HG03521 (cell line): ENCODE measurements around the gene MTMR4.
"Not testable (repeated sequence)": the region's sequence is repeated elsewhere in the genome, so short reads cannot be mapped to it uniquely, and the experiment has no call there.

Experiments
- ATAC-seq: cut with Tn5 transposase; IDR thresholded peaks from one replicate; pipeline ENCODE4 v1.9.1; 2021; ENCODE audit warnings: mild to moderate bottlenecking, moderate library complexity; ENCODE audit not compliant: unreplicated experiment

The MTMR4 gene

DNA sequence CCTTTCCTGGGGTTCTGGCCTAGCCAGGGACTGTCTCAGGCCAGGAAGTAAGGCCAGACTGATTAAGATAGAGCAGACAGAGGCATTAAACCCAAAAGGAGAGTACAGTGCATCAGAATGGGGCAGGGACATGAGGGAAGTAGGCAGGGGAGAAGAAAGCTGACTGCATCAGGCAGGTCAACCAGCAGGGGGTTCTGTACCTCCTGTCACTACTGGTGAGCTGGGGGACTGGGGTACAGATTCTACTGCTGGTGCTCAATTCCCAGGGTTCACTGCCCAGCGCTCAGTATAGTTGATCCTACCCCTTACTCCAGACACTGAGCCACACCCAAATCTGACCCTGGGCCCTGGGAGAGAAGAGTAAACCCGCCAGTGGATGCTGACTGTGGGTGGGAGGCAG is 12.9 kb upstream of the MTMR4 start:
- ATAC-seq, result no peak

DNA sequence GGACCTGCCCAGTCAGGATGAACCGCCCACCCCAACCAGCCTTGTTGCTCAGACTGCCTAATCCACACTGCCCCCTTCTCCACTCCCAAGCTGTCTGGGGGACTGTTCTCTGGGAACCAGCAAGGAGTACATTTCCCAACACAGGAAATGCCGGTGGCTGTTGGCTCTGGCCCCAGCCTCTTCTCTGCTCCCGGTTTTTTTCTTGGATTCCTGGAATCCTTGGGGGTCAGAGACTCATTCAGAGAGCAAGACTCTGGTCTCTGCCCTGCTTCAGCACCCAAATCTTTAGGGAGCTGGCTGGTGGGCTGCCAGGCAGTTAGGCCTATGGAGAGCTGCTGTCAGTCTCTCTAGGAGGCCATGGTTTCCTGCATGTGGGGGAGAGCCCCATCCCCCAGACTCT is 10.8 kb upstream of the MTMR4 start:
- ATAC-seq, result no peak

DNA sequence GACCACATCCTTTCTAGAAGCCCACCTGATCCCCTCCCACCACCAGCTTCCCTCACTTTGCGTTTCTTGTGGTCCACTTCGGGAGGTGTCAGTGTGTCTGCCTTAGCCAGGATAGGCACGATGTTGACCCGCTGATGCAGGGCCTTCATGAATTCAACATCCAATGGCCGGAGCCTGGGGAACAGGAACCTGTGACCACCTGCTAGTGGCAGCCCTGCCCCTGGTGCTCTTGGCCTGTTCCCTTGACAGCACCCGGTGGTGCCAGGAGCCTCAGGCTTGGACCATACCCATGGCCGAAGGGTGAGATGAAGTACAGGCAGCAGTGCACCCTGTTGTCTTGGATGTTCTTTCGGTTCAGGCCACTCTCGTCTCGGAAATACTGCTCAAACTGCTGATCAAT is 7.2 kb upstream of the MTMR4 start:
- no peak for ATAC-seq

DNA sequence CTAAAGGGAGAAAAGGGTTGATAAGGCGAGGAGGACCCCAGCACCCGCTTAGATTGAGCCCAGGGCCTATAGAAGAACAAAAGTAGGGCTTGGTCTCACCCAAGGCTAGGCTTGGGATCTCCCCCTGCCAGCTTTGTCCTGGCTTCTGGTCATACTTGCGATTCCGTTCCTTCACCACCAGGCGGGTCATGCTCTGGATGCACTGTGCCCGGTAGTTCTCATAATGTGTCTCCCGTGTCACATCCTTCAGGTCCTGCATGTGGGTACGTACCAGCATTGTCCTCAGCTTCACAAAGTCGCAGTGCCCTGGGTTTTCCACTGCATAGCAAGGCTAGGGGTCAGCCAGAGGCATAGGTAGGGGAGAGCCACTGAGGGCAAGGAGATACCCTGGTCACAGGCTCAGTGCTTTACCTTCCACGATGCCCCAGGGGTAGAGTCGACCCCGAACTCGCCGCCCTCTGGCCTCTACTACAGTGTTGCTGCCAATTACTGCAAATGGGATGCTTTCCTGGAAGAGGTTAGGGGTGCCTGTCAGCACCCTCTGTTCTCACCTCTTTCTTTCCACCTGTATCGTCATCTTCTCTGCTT is 6.5 kb upstream of the MTMR4 start:
- no peak for ATAC-seq

DNA sequence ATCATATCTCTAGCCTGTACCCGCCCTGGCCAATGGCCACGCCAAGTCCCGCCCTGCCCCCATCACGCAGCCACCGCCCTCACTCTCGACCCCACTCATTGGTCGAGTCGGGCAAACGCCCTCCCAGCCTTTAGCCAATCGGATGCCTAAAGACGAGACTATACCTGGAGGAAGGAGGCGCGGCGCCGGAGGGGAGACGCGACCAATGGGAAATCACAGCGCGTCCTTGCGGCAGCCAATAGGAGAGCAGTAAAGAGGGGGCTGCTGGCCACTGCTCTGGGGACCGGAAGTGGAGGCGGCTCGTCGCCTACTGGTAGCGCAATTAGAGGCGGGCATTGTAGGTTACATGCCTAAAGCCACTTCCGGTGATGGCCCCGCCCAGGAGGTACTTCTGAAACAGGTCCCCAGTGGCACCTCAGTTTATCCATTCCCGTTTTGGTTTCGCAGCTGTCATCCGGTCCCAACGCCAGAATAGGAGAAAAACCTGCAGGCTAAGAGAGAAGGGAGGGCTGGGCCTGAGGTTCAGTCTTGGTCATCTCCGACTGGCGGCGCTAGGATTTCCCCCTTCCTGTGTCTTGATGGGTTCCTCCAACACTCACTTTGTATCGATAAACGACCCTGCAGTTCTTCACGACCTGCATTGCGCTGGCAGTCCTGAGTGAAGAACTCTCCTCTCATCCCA is 3.6 kb upstream of the MTMR4 start:
- ATAC-seq, result peak; percentile 77

DNA sequence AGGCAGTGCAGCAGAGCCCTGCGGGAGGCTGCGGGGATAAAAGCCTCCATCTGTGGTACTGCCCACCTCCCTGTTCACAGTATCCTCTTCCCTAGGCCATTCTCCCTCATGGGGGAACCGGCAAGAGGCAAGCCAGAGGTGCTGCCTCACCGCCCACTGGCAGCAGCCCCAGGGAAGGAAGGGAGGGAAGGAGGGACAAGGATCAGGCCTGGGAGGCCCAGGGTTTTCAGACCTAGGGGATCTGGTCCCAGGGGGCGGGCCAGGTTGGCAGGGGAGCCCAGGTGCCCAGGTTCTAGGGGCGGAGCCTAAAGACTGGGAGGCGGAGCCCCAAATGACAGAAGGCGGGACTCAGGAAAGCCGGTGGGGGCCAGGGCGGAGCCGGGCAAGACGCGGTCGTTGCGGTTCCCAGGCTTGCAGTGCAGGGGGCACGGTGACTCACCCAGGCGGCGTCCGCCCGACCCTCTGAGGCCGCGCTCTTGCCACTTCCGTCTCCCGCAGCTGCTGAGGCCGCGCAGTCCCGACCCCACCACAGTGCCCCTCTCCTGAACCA is 3.0 kb upstream of the MTMR4 start:
- no peak for ATAC-seq

DNA sequence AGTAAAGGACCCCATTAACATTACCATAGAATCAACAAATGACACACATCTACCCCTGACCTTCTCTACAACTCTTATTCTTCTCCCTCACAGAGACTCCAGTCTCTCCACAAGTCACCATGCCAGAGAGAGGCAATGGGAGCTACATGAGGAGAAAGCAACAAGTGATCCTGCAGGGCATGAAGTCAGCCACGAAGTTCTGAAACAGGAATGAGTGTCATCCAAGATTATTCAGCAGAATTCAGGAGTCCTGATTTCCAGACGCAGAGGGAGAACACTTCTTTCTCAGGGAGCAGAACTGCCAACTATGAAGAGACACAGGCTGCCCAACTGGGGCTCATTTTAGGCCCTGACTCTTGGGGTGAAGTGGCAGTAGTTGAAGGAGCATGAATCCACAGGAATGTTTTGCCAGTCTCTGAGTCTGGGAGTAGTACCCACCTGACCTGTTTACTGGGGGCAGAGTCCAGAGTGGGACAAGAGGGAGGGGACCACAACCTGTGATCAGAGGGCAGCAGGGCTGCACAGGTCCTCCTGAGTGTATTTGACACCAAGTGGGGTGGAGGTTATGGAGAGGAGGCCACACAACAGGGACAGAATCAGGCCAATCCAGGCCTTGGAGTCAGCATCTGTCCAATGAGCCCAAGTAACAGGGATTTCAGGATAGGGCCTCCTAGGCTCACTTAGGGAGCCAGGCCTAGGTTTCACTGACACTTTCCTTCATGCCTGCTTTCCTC is 2.4 kb upstream of the MTMR4 start:
- no peak for ATAC-seq

DNA sequence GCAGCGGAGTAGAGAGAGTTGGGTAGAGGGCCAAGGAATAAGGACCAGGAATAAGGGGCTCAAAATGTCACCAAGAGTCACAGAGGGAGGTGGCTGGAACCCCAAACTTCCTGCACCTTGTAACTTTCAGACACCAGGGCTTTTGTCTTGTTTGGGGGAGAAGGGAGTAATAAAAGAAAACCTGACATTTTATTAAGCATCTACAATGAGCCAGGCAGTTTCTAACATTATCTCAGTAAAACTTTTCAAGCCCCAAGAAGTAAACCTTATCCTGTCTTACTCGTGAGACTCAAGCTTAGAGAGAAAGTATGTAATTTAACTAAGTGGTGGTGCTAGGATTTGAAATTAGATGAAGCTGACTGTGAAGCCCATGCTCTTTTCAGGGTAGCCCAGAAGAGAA is 848 bp upstream of the MTMR4 start:
- no peak for ATAC-seq

DNA sequence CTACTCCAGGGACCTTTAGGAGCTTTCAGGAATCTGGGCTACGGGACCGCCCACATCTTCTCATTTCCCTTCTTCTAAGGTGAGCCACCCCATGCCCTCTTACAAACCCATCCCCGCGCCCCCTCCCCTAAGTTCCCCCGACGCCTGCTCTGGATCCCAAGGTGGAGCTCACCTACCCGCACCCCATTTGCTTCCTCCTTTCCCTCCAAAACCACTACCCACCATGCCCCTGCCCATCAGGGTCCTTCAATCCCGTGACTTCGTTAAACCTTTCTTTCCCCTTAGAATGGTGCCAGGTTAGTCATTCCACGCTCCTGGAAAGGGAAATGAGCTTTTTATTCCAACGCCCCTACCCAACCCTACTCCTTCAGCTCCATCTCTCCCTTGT is 326 bp upstream of the MTMR4 start:
- ATAC-seq, result no peak

DNA sequence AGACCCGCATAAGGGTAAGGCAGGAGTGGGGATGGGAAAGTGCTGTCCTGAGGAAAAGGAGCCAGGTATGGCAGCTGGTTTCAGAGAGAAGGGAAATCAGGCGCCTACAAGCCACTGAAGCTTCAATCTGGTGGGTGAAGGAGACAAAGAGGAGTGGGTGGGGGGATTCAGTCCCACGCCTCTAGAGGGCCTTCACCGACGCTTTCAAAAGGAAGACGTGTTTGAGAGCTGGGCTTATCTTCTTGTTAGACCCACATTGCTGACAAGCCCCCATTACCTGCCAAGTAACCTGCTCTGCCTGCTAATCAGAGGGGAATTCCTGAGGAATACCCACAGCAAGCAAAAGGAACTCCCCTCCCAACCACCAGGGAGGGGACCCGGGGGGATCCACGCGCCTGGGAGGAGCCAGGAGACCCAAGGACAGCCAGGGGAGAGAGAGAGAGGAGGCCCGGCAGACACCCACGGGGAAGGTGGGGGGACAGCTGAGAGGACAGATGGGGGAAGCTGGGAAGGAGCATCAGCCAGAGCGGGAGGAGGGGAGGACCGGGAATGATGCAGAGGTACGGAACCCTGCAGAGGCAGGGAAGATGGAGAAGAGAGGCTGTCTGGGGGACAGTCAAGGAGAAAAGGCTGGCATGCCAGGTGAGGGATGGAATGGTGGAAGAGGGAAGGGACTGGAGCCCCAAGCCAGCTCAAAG is 1.0 kb downstream of the MTMR4 start:
- no peak for ATAC-seq

DNA sequence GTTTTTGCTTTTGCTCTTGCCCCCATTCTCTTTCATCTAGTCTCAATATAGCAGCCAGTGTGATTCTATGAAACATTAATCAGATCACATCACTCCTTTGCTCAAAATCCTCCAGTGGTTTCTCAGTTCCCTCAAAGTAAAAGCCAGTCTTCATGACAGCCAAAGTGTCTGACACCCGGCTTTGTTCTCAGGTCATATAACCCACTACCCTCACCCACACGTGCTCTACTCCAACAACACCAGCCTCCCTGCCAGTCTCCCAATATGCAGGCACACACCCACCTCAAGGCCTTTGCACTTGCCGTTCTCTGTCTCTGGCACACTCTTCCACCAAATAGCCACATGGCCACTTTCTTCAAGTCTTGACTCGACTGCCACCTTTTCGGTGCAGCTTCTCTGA is 4.4 kb downstream of the MTMR4 start:
- no peak for ATAC-seq

DNA sequence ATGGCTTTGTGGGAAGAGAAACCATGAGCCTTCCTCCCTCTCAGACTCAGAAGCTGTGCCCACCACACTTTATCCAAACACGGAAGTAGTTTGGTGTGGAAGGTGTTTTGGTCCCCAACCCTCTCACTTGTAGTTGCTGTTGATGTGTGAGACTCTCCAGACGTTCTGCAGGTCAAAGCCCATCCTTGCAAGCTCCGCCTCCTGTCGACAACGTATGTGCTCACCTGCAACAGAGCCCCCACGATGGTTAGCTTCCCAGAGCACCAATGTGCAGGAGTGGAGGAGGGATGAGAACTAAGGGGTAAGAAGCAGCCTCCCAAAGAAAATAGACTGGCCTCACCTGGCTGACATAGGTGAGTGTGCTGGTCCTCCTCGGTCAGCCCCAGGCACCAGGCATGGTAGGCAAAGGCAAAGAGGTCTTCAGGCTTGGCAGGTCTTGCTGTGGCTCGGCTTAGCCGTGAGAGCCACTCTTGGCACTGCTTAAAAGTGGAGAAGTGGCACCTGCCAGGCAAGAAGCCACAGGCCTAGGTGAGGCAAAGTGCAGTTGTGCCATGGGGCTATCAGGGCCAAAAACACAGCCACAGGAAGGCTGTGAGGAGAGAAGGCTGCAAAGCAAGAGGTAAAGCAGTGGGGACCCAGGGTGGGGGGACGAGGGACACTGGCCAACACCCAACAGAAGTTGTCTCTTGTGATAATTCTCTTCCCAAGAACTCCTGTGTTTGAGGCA is 5.9 kb downstream of the MTMR4 start:
- no peak for ATAC-seq

DNA sequence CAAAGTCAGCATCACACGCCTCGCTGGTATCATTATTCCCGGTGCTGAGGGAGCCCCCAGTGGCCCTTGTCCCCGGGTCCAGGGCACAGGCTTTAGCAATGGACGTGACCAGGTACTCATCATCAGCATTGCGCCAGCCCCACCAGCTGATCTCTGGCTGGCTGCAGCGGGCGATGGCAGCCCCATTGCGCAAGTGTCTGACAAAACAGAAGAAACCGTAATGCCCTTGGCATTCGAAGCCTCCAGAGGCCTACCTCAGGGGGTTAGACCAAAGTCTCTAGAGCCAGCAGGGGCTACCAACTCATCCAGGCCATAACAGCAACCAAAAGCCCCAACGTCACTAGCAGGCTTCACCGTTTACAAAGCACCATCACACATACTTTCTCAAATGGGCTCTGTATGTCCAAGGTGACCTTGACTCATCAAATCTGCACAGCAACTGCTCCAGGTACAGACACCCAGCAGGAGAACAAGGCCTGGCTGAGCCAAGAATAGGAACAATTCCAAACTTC is 7.3 kb downstream of the MTMR4 start:
- ATAC-seq, result no peak

DNA sequence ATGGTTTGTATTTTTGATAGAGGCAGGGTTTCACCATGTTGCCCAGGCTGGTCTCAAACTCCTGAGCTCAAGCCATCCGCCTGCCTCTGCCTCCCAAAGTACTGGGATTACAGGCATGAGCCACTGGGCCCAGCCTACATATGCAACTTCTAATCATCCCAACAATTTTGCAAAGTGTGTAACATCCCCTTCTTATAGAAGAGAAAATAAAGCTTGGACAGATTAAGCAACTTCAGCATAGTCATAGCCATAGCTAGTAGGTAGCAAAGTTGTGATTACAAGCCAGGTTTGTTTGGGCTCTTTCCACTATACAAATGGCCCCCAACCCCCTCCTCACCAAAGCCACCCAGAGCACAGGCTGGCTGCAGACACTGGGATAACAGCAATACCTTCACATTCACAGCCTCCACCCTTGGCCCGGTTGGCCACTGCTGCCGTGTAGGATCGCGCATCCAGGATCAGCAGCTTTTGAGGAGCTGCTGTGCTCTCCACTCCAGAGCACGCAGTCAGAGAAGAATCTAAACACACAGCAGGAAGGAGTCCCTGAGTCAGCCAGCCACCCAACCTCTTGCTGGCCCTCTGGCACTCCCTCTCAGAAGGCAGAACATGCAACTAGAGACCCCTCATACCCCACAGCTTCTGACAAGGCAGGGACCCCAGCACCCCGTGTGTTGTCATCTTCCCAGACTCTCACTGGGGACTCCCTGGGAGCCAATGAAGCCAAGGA is 7.9 kb downstream of the MTMR4 start:
- ATAC-seq, result no peak

DNA sequence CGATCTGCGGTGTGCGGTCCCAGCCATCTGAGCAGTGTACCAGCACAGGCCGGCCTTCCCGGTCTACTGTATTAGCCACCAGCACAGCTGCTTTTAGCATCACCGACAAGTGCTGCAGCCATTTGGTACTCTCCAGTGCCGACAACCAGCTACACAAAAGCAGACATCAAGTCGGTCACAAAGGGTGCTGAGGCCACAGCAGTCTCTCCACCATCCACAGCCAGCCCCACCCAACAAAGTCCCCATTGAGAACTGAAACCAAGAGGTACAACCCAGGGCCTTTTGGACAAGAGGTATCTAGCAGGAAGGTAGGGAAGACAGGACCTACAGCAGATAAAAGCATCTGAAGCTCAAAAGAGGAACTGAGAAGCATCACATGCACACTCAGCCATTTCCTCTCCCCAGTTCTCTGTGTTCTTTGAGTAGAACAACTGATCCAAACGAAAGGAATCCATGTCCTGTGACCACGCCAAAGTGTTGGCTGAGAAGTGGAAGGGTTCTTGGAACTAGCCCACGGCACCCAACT is 9.5 kb downstream of the MTMR4 start:
- ATAC-seq, result peak; percentile 86

DNA sequence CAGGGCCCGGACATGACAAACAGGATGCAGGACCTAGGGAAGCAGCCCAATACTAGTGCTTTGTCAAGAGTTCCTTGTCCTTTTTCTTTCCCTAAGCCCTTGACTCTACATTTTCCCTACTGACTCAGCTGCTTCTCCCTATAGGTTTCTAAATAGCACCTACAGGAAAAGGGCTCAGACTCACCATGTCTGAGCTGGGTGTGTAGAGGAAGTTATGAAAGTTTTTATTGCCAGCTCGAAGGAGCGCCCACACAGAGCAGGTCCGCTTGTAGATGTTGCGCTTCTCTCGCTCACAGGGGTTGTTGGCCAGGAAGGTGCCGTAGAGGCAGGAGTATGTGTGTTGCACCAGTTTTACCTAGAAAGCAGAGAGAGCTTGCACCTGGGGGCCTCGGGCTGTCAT is 10.6 kb downstream of the MTMR4 start:
- ATAC-seq, result no peak

DNA sequence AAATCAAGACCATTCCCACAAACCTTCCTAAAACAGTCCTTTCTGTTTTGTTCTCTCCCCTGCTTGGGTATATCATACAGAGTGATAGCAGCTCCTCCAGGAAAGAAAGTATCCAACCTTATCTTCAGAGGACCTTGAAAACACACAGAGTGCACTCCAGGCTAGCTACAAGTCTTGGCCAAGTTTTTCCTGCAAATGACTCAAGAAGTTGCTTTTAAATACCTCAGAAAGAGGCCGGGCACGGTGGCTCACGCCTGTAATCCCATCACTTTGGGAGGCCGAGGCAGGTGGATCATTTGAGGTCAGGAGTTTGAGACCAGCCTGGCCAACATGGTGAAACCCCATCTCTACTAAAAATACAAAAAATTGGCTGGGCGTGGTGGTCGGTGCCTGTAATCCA is 11.3 kb downstream of the MTMR4 start:
- ATAC-seq, result not testable (repeated sequence)

DNA sequence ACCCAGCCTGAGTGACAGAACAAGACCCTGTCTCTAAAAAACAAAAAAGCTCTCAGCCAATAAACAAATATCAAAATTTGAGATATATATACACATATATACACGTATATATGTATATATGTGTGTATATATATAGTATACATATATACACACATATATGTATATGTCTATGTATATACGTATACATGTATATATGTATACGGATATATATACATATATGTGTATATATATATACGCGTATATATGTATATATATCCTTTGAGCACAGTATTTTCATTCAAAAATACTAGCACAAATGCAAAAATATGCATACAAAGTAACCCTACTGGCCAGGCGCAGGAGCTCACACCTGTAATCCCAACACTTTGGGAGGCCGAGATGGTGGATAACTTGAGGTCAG is 13.0 kb downstream of the MTMR4 start:
- no peak for ATAC-seq

DNA sequence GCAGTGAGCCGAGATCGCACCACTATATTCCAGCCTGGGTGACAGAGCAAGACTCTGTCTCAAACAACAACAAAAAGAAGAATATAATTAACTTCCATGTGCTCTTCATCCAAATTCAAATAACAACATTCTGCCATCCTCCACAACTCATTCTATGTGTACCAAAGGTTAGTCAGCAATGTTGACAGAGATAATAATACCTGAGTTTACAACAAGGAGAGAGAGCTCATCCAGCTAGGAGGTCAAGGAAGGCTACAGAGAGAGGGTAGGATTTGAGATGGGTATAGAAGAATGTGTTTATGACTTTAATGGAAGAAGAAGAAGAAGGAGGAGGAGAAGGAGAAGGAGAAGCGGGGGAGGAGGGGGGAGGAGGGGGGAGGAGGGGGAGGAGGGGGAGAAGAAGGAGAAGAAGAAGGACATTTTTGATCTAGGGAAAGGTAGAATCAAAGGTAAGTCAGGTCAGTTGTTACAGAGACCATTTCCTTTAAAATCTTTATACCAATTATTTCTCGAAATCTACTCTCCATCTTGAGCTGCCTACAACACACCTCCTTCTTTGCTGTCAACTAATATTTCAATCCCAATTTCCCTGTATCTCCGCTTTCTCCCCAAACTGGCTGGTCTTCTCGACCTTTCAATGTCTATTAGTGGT is 16.1 kb downstream of the MTMR4 start:
- no peak for ATAC-seq
